SK-N-SH treated with all-trans-retinoic acid at 6 μM for 48 hours (cell line): ENCODE measurements around the gene LAIR1.

Source experiments
- ESRRG ChIP-seq: fragments of 250-450 bp; sonication (Bioruptor Pico); IDR thresholded peaks from 2 replicates; pipeline ENCODE4 v1.6.1; 2021; ENCODE audit warnings: mild to moderate bottlenecking
- RARB ChIP-seq: fragments of 250-450 bp; sonication (Bioruptor Pico); IDR thresholded peaks from 2 replicates; pipeline ENCODE4 v1.8.0; 2021; ENCODE audit warnings: mild to moderate bottlenecking, moderate library complexity
- TOX ChIP-seq: fragments of 250-450 bp; sonication (Bioruptor Pico); IDR thresholded peaks from 2 replicates; pipeline ENCODE4 v1.8.0; 2021; ENCODE audit warnings: mild to moderate bottlenecking, moderate library complexity, borderline replicate concordance
- TF ChIP-seq, protein P1 (sequence below): fragments of 250-450 bp; sonication (Bioruptor Pico); IDR thresholded peaks from 2 replicates; pipeline ENCODE4 v1.8.0; 2020; ENCODE audit warnings: mild to moderate bottlenecking, moderate library complexity, borderline replicate concordance

DNA sequence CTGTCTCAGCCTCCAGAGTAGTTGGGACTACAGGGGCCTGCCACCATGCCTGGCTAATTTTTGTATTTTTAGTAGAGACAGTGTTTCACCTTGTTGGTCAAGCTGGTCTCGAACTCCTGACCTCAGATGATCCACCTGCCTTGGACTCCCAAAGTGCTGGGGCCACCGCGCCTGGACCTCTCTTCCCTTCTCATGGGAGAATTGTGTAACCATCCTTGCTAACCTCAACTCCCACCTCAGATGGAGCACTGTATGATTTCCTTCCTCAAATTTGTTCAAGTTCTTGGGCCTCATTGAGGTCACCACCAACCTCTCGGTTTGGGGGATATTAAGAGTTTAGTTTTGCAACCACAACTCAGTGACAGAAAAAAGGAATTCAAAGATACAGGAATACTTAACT, 62.5 kb downstream of the LAIR1 start:
- no peak for TF ChIP-seq TOX
- no peak for TF ChIP-seq ESRRG
- TF ChIP-seq, protein P1, sequence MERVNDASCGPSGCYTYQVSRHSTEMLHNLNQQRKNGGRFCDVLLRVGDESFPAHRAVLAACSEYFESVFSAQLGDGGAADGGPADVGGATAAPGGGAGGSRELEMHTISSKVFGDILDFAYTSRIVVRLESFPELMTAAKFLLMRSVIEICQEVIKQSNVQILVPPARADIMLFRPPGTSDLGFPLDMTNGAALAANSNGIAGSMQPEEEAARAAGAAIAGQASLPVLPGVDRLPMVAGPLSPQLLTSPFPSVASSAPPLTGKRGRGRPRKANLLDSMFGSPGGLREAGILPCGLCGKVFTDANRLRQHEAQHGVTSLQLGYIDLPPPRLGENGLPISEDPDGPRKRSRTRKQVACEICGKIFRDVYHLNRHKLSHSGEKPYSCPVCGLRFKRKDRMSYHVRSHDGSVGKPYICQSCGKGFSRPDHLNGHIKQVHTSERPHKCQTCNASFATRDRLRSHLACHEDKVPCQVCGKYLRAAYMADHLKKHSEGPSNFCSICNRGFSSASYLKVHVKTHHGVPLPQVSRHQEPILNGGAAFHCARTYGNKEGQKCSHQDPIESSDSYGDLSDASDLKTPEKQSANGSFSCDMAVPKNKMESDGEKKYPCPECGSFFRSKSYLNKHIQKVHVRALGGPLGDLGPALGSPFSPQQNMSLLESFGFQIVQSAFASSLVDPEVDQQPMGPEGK = no peak
- TF ChIP-seq RARB = no peak
